ENCODE results near the gene DDT. TPM values are rescaled to one million over a fixed set of nuclear protein-coding genes. Genes with fewer than 3 reads are reported as not detected.
"Not testable (repeated sequence)": the region's sequence is repeated elsewhere in the genome, so short reads cannot be mapped to it uniquely, and the experiment has no call there.

Gene DDT
- total RNA-seq, 1 donor: 80.3 TPM

DNA sequence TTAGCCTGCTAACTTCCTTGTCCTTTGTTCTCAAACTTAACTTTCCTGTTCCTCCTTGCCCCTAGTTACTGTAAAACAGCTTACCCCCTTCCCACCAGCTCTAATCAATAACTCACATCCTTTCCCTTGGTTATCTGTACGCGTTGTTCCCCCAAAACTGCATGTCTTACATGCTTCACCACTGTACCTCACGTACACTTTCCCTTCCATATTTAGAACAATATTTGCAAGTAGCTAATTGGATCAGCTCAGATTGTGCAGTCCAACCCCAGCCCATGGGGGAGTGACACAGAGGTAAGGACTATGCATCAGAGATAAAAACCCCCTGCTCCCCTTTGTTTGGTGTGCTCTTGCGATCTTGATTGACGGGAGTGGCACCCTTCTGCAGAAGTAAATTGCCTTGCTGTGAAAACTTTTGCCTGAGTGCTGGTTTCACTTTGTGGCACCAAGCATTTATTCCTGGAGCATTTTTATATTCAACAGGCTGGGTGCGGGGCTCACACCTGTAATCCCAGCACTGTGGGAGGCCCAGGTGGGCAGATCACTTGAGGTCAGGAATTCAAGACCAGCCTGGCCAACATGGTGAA, 49.1 kb downstream of the DDT start:
- H2AFZ ChIP-seq (ENCODE audit: low read length): no peak overlapping the region
- H3K9me3 ChIP-seq (ENCODE audit: low read depth, low read length): peaks cover 8% of the 10 kb centered on the region
- H3K4me1 ChIP-seq (ENCODE audit: insufficient read depth, low read length): no peaks in the 10 kb centered on the region
- no peak overlapping the region for H3K27ac ChIP-seq (ENCODE audit: low read depth, low read length)
- H3K4me3 ChIP-seq (ENCODE audit: insufficient read depth, low read length): no peak overlapping the region
- H3K36me3 ChIP-seq (ENCODE audit: insufficient read depth, low read length): peaks cover 7% of the 10 kb centered on the region
- DNase-seq (ENCODE audit: insufficient read length, low spot score, missing footprints): no peak
- H3K27me3 ChIP-seq (ENCODE audit: insufficient read depth, low read length): no peaks in the 10 kb centered on the region
- no peak overlapping the region for H3K4me2 ChIP-seq (ENCODE audit: insufficient read depth, low read length)
- TF ChIP-seq, protein P1, sequence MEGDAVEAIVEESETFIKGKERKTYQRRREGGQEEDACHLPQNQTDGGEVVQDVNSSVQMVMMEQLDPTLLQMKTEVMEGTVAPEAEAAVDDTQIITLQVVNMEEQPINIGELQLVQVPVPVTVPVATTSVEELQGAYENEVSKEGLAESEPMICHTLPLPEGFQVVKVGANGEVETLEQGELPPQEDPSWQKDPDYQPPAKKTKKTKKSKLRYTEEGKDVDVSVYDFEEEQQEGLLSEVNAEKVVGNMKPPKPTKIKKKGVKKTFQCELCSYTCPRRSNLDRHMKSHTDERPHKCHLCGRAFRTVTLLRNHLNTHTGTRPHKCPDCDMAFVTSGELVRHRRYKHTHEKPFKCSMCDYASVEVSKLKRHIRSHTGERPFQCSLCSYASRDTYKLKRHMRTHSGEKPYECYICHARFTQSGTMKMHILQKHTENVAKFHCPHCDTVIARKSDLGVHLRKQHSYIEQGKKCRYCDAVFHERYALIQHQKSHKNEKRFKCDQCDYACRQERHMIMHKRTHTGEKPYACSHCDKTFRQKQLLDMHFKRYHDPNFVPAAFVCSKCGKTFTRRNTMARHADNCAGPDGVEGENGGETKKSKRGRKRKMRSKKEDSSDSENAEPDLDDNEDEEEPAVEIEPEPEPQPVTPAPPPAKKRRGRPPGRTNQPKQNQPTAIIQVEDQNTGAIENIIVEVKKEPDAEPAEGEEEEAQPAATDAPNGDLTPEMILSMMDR (IDR thresholded peaks at IDR 0.05; ENCODE audit: extremely low read depth, low read depth, low read length): no peak
- no peaks in the 10 kb centered on the region for H4K20me1 ChIP-seq (ENCODE audit: insufficient read depth, low read length)
- H3K79me2 ChIP-seq (ENCODE audit: insufficient read depth, low read length): no peaks in the 10 kb centered on the region

DNA sequence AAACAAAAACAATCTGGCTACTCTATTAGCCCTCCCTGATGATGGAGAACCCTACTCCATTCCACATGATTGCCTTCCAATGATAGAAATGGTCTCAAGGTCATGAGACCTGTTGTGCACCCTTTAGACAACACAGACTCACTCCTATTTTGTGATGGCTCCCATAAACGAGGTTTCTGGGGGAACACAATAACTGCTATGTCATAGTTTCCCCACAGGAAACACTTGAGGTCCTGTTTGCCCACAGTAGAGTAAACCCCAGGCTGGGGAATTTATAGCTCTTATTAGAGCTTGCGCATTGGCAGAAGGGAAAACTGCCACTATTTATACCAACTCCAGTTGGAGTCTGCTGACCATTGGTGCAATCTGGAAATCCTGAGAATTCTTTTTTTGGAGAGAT, 51.3 kb downstream of the DDT start:
- no peak overlapping the region for H3K4me3 ChIP-seq (ENCODE audit: insufficient read depth, low read length)
- peaks cover 8% of the 10 kb centered on the region for H3K9me3 ChIP-seq (ENCODE audit: low read depth, low read length)
- H2AFZ ChIP-seq (ENCODE audit: low read length): no peak overlapping the region
- H3K27me3 ChIP-seq (ENCODE audit: insufficient read depth, low read length): no peaks in the 10 kb centered on the region
- TF ChIP-seq, protein P1 (IDR thresholded peaks at IDR 0.05; ENCODE audit: extremely low read depth, low read depth, low read length): no peak
- H3K27ac ChIP-seq (ENCODE audit: low read depth, low read length): no peak overlapping the region
- H4K20me1 ChIP-seq (ENCODE audit: insufficient read depth, low read length): no peaks in the 10 kb centered on the region
- H3K4me2 ChIP-seq (ENCODE audit: insufficient read depth, low read length): no peak overlapping the region
- no peaks in the 10 kb centered on the region for H3K79me2 ChIP-seq (ENCODE audit: insufficient read depth, low read length)
- no peak for DNase-seq (ENCODE audit: insufficient read length, low spot score, missing footprints)
- peaks cover 7% of the 10 kb centered on the region for H3K36me3 ChIP-seq (ENCODE audit: insufficient read depth, low read length)
- H3K4me1 ChIP-seq (ENCODE audit: insufficient read depth, low read length): no peaks in the 10 kb centered on the region

DNA sequence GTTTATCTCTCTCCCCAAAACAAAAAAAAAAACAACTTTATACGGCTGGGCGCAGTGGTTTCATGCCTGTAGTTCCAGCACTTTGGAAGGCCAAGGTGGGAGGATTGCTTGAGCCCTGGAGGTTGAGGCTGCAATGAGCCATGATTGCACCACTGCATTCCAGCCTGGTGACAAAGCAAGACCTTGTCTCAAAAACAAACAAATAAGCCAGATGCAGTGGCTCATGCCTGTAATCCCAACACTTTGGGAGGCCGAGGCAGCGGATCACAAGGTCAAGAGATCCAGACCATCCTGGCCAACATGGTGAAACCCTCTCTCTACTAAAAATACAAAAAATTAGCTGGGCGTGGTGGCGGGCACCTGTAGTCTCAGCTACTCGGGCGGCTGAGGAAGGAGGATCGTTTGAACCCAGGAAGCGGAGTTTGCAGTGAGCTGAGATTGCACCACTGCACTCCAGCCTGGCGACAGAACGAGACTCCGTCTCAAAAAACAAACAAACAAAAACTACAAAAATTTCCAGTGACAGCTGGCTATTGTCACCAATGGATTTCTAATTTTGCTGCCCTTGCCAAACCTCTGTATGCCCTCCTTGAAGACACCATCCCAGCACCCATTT, 52.5 kb downstream of the DDT start:
- not testable (repeated sequence) for H2AFZ ChIP-seq (ENCODE audit: low read length); H3K4me2 ChIP-seq (ENCODE audit: insufficient read depth, low read length)

More for the DNA sequence above, 52.5 kb downstream of the DDT start:
- not testable (repeated sequence) for H3K4me1 ChIP-seq (ENCODE audit: insufficient read depth, low read length); H3K27me3 ChIP-seq (ENCODE audit: insufficient read depth, low read length); H3K27ac ChIP-seq (ENCODE audit: low read depth, low read length); H3K79me2 ChIP-seq (ENCODE audit: insufficient read depth, low read length); H4K20me1 ChIP-seq (ENCODE audit: insufficient read depth, low read length); DNase-seq (ENCODE audit: insufficient read length, low spot score, missing footprints); H3K9me3 ChIP-seq (ENCODE audit: low read depth, low read length); H3K4me3 ChIP-seq (ENCODE audit: insufficient read depth, low read length); H3K36me3 ChIP-seq (ENCODE audit: insufficient read depth, low read length)

Other genes starting within 250 kb of the DDT start
- 6.5 and 7.4 TPM in 2 replicates for gene ZNF70, start 223.3 kb downstream of the DDT start, total RNA-seq
- gene VPREB3, start 220.0 kb downstream of the DDT start, total RNA-seq: not detected in 2 replicates
- gene C22orf15, start 211.5 kb downstream of the DDT start, total RNA-seq: 0.72 and 0.88 TPM in 2 replicates
- gene CHCHD10, start 206.5 kb downstream of the DDT start, total RNA-seq: 0.88 and 1.1 TPM in 2 replicates
- 23.5 and 41.3 TPM in 2 replicates for gene MMP11, start 201.6 kb downstream of the DDT start, total RNA-seq
- gene SMARCB1, start 187.5 kb downstream of the DDT start, total RNA-seq: 49.2 and 51.3 TPM in 2 replicates
- gene DERL3, start 135.4 kb downstream of the DDT start, total RNA-seq: 0.36 and 0.59 TPM in 2 replicates
- 14.1 and 20.9 TPM in 2 replicates for gene SLC2A11, start 116.6 kb downstream of the DDT start, total RNA-seq
- 123 and 131 TPM in 2 replicates for gene MIF, start 80.1 kb downstream of the DDT start, total RNA-seq
- gene GSTT2B, start 13.2 kb downstream of the DDT start, total RNA-seq: 2.4 and 13.8 TPM in 2 replicates
- 1.8 TPM in 2 replicates for gene DDTL, start 7.6 kb downstream of the DDT start, total RNA-seq
- gene GSTT2, start 5.7 kb upstream of the DDT start, total RNA-seq: 0.59 and 1.1 TPM in 2 replicates
- not detected in 2 replicates for gene GSTT4, start 31.0 kb upstream of the DDT start, total RNA-seq
- gene CABIN1, start 36.9 kb upstream of the DDT start, total RNA-seq: 45.4 and 46.3 TPM in 2 replicates
- gene SUSD2, start 207.0 kb upstream of the DDT start, total RNA-seq: 0.72 and 2.4 TPM in 2 replicates

Data from osteoblast (primary cell).